SK-N-SH (cell line): ENCODE data around the gene HSD17B12. TPM values are rescaled to one million over a fixed set of nuclear protein-coding genes. Genes with fewer than 3 reads are reported as not detected.

Experiments
- CTCF ChIA-PET: fragments of 300-600, 350-600 bp; formaldehyde crosslinking; extraction: SDS; loops from one replicate; lab custom pipeline; 2021; lab: Yijun Ruan, JAX
- POLR2A ChIA-PET: fragments of 350-600 bp; sonication (Branson Sonifier 250); formaldehyde crosslinking; extraction: SDS; loops from one replicate; lab custom pipeline; 2020; ENCODE audit warnings: antibody characterized with exemption, inconsistent platforms; lab: Yijun Ruan, JAX
- DNase-seq: peaks from one replicate; pipeline ENCODE4 v3.0.0; 2012
- H2AFZ ChIP-seq: fragments of 200-600 bp; sonication (generic); 2 replicates; pipeline ENCODE4 v1.8.1; 2016; ENCODE audit warnings: antibody characterized with exemption, mild to moderate bottlenecking, low read depth
- H3F3A ChIP-seq: fragments of 200-600 bp; sonication (generic); replicated peaks from 2 replicates; pipeline ENCODE3; 2016; ENCODE audit warnings: antibody characterized with exemption, mild to moderate bottlenecking; ENCODE audit not compliant: insufficient read depth
- H3K27ac ChIP-seq, 2 experiments: fragments of 200-500 bp in 1 of 2; fragments of 200-600 bp in 1 of 2; sonication (Bioruptor generic) in 1 of 2; sonication (generic), shearing (Covaris generic) in 1 of 2; 2 replicates each; pipeline versions ENCODE4 v1.5.1 to v1.6.1; 2014 to 2016; ENCODE audit warnings: low read depth in 2 of 2, inconsistent platforms in 1 of 2, low read length in 1 of 2, mild to moderate bottlenecking in 1 of 2, mixed read lengths in 1 of 2
- H3K27me3 ChIP-seq: fragments of 200-600 bp; sonication (generic), shearing (Covaris generic); 2 replicates; pipeline ENCODE4 v1.6.1; 2016; ENCODE audit warnings: mixed run types; ENCODE audit not compliant: insufficient read depth
- H3K36me3 ChIP-seq, 2 experiments: fragments of 200-500 bp in 1 of 2; fragments of 200-600 bp in 1 of 2; sonication (Bioruptor generic) in 1 of 2; sonication (generic) in 1 of 2; replicated peaks in 1 of 2; 2 replicates each; pipeline versions ENCODE3 to v1.5.1; 2014 to 2016; ENCODE audit warnings: low read length in 1 of 2, mild to moderate bottlenecking in 1 of 2; ENCODE audit not compliant: insufficient read depth in 2 of 2, control insufficient read depth in 1 of 2
- H3K4me1 ChIP-seq, 2 experiments: fragments of 200-500 bp in 1 of 2; fragments of 200-600 bp in 1 of 2; sonication (Bioruptor generic) in 1 of 2; sonication (generic), shearing (Covaris generic) in 1 of 2; 2 replicates each; pipeline versions ENCODE4 v1.5.1 to v1.6.1; 2014 to 2016; ENCODE audit warnings: low read depth in 1 of 2, low read length in 1 of 2, mixed run types in 1 of 2; ENCODE audit not compliant: insufficient read depth in 2 of 2, control insufficient read depth in 1 of 2
- H3K4me2 ChIP-seq: fragments of 200-600 bp; sonication (generic), shearing (Covaris generic); 2 replicates; pipeline ENCODE4 v1.6.1; 2017; ENCODE audit warnings: mixed run types
- H3K4me3 ChIP-seq, 2 experiments: fragments of 200-500 bp in 1 of 2; fragments of 200-600 bp in 1 of 2; sonication (Bioruptor generic) in 1 of 2; sonication (generic), shearing (Covaris generic) in 1 of 2; 2 replicates each; pipeline versions ENCODE4 v1.5.1 to v1.8.1; 2014 to 2016; ENCODE audit warnings: low read depth in 2 of 2, inconsistent platforms in 1 of 2, low read length in 1 of 2, mild to moderate bottlenecking in 1 of 2, mixed read lengths in 1 of 2, moderate library complexity in 1 of 2
- H3K79me2 ChIP-seq: fragments of 200-600 bp; sonication (generic); 2 replicates; pipeline ENCODE4 v1.8.1; 2017; ENCODE audit warnings: mild to moderate bottlenecking; ENCODE audit not compliant: insufficient read depth
- H3K9ac ChIP-seq: fragments of 200-600 bp; sonication (generic); 2 replicates; pipeline ENCODE4 v1.6.1; 2017; ENCODE audit warnings: mixed run types
- H3K9me2 ChIP-seq: fragments of 200-600 bp; sonication (generic); 2 replicates; pipeline ENCODE4 v1.6.1; 2017; ENCODE audit warnings: mixed run types
- H3K9me3 ChIP-seq: fragments of 200-600 bp; sonication (generic); 2 replicates; pipeline ENCODE4 v1.6.1; 2017; ENCODE audit warnings: mixed run types, mild to moderate bottlenecking, moderate library complexity
- H4K20me1 ChIP-seq: fragments of 200-600 bp; sonication (generic); 2 replicates; pipeline ENCODE4 v1.6.1; 2017; ENCODE audit warnings: mild to moderate bottlenecking, mixed run types; ENCODE audit not compliant: insufficient read depth
- CHD2 ChIP-seq: fragments of 150-350 bp; IDR thresholded peaks from 2 replicates; pipeline ENCODE4 v1.6.1; 2018; ENCODE audit warnings: low read length; ENCODE audit not compliant: partially characterized antibody
- ELF1 ChIP-seq: IDR thresholded peaks from 2 replicates; pipeline ENCODE4 v1.4.0; 2012
- EZH2phosphoT487 ChIP-seq: fragments of 200-600 bp; sonication (generic); IDR thresholded peaks from 2 replicates; pipeline ENCODE4 v1.6.1; 2017; ENCODE audit warnings: low read depth, mixed run types, mild to moderate bottlenecking, antibody characterized with exemption, moderate library complexity, borderline replicate concordance
- FOSL2 ChIP-seq: IDR thresholded peaks from 2 replicates; pipeline ENCODE4 v1.4.0; 2012; ENCODE audit warnings: low read depth, mild to moderate bottlenecking, moderate library complexity, borderline replicate concordance
- FOXJ3 ChIP-seq: sonication (generic); formaldehyde crosslinking; IDR thresholded peaks from 2 replicates; pipeline ENCODE4 v1.5.1; 2020; ENCODE audit warnings: mild to moderate bottlenecking, missing genetic modification reagents
- GABPA ChIP-seq: IDR thresholded peaks from 2 replicates; pipeline ENCODE4 v1.4.0; 2012; ENCODE audit warnings: low read depth, mild to moderate bottlenecking
- MXI1 ChIP-seq: IDR thresholded peaks from 2 replicates; pipeline ENCODE4 v1.6.1; 2012; ENCODE audit warnings: mild to moderate bottlenecking, low read depth, low read length, improper control_type of control experiment
- NFIC ChIP-seq: IDR thresholded peaks from 2 replicates; pipeline ENCODE4 v1.4.0; 2012; ENCODE audit warnings: borderline replicate concordance
- POLR2AphosphoS5 ChIP-seq: IDR thresholded peaks from 2 replicates; pipeline ENCODE4 v1.6.1; 2012; ENCODE audit warnings: low read depth, low read length
- RAD21 ChIP-seq: IDR thresholded peaks from 2 replicates; pipeline ENCODE4 v1.6.1; 2012; ENCODE audit warnings: mild to moderate bottlenecking, low read length
- RCOR1 ChIP-seq: fragments of 150-350 bp; IDR thresholded peaks from 2 replicates; pipeline ENCODE4 v1.6.1; 2017; ENCODE audit warnings: antibody characterized with exemption, low read length
- RXRA ChIP-seq: IDR thresholded peaks from 2 replicates; pipeline ENCODE4 v1.4.0; 2012; ENCODE audit warnings: low read depth, mild to moderate bottlenecking, borderline replicate concordance
- SIN3A ChIP-seq: IDR thresholded peaks from 2 replicates; pipeline ENCODE4 v1.6.1; 2012; ENCODE audit warnings: low read depth, mild to moderate bottlenecking, low read length, moderate library complexity, borderline replicate concordance
- TAF1 ChIP-seq: IDR thresholded peaks from 2 replicates; pipeline ENCODE4 v1.6.1; 2012; ENCODE audit warnings: low read depth, mild to moderate bottlenecking, low read length, moderate library complexity, borderline replicate concordance
- USF2 ChIP-seq: fragments of 150-350 bp; IDR thresholded peaks from 2 replicates; pipeline ENCODE4 v1.6.1; 2017; ENCODE audit warnings: antibody characterized with exemption, low read length, low read depth, borderline replicate concordance
- ZBTB33 ChIP-seq: IDR thresholded peaks from 2 replicates; pipeline ENCODE4 v1.4.0; 2012; ENCODE audit warnings: low read depth, borderline replicate concordance
- WGBS: methylation state at CpG from one replicate; pipeline ENCODE4 v1.1.6; 2017; ENCODE audit warnings: low lambda C conversion rate; 5-methylcytosine and 5-hydroxymethylcytosine counted together
- polyA plus RNA-seq, 3 experiments: library from polyadenylated mRNA; depleted of rRNA; stranded (reverse); fragments of >200 nt; gene quantifications; 2 replicates each; pipeline ENCODE4 v1.2.3, GENCODE V29; 2012
- TF ChIP-seq, protein P1 (sequence below): IDR thresholded peaks from 2 replicates; pipeline ENCODE4 v1.4.0; 2012; ENCODE audit warnings: low read depth
- TF ChIP-seq, protein P2 (sequence below): IDR thresholded peaks from 2 replicates; pipeline ENCODE4; 2012
- TF ChIP-seq, protein P3 (sequence below): IDR thresholded peaks from 2 replicates; pipeline ENCODE4 v1.4.0; 2012; ENCODE audit warnings: low read depth, borderline replicate concordance
- TF ChIP-seq, protein P4 (sequence below): IDR thresholded peaks from 2 replicates; pipeline ENCODE4 v1.6.1; 2012; ENCODE audit warnings: mild to moderate bottlenecking, low read depth, low read length, moderate library complexity

The HSD17B12 gene
- polyA plus RNA-seq, 1 of the 3 experiments (the other 2 are of a cell fraction) = 19.7 TPM

GRCh38 chr11:43832536-43832935, 152.0 kb downstream of the HSD17B12 start:
- DNase-seq = no peak

More at GRCh38 chr11:43832536-43832935, 152.0 kb downstream of the HSD17B12 start:
- Histone ChIP-seq H3K9ac (no peak overlapping the region), H3K4me3 (no peak overlapping the region)
- TF ChIP-seq ZBTB33 (no peak), POLR2AphosphoS5 (no peak), GABPA (no peak), RAD21 (no peak), RXRA (no peak), FOXJ3 (CRISPR knock-in tag) (no peak), NFIC (no peak), EZH2phosphoT487 (no peak), USF2 (no peak), MXI1 (no peak), ELF1 (no peak), TAF1 (no peak), RCOR1 (no peak), SIN3A (no peak), FOSL2 (no peak), CHD2 (no peak)
- TF ChIP-seq, protein P1, sequence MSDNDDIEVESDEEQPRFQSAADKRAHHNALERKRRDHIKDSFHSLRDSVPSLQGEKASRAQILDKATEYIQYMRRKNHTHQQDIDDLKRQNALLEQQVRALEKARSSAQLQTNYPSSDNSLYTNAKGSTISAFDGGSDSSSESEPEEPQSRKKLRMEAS = no peak
- TF ChIP-seq, protein P2, sequence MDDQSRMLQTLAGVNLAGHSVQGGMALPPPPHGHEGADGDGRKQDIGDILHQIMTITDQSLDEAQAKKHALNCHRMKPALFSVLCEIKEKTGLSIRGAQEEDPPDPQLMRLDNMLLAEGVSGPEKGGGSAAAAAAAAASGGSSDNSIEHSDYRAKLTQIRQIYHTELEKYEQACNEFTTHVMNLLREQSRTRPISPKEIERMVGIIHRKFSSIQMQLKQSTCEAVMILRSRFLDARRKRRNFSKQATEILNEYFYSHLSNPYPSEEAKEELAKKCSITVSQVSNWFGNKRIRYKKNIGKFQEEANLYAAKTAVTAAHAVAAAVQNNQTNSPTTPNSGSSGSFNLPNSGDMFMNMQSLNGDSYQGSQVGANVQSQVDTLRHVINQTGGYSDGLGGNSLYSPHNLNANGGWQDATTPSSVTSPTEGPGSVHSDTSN = no peak
- TF ChIP-seq, protein P3, sequence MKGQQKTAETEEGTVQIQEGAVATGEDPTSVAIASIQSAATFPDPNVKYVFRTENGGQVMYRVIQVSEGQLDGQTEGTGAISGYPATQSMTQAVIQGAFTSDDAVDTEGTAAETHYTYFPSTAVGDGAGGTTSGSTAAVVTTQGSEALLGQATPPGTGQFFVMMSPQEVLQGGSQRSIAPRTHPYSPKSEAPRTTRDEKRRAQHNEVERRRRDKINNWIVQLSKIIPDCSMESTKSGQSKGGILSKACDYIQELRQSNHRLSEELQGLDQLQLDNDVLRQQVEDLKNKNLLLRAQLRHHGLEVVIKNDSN = no peak
- TF ChIP-seq, protein P4, sequence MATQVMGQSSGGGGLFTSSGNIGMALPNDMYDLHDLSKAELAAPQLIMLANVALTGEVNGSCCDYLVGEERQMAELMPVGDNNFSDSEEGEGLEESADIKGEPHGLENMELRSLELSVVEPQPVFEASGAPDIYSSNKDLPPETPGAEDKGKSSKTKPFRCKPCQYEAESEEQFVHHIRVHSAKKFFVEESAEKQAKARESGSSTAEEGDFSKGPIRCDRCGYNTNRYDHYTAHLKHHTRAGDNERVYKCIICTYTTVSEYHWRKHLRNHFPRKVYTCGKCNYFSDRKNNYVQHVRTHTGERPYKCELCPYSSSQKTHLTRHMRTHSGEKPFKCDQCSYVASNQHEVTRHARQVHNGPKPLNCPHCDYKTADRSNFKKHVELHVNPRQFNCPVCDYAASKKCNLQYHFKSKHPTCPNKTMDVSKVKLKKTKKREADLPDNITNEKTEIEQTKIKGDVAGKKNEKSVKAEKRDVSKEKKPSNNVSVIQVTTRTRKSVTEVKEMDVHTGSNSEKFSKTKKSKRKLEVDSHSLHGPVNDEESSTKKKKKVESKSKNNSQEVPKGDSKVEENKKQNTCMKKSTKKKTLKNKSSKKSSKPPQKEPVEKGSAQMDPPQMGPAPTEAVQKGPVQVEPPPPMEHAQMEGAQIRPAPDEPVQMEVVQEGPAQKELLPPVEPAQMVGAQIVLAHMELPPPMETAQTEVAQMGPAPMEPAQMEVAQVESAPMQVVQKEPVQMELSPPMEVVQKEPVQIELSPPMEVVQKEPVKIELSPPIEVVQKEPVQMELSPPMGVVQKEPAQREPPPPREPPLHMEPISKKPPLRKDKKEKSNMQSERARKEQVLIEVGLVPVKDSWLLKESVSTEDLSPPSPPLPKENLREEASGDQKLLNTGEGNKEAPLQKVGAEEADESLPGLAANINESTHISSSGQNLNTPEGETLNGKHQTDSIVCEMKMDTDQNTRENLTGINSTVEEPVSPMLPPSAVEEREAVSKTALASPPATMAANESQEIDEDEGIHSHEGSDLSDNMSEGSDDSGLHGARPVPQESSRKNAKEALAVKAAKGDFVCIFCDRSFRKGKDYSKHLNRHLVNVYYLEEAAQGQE = no peak
- TF ChIP-seq, all 33 proteins: peak for 0
- Histone ChIP-seq H3F3A (peaks cover 10% of the 10 kb centered on the region), H3K36me3 (no peaks in the 10 kb centered on the region), H3K27me3 (no peaks in the 10 kb centered on the region), H3K27ac (no peak overlapping the region), H3K9me2 (no peaks in the 10 kb centered on the region), H3K4me1 (peaks cover 5 to 14% of the 10 kb centered on the region in 2 experiments; a peak in 3 of 4 replicates), H3K4me2 (no peak overlapping the region), H3K9me3 (no peaks in the 10 kb centered on the region), H3K79me2 (no peaks in the 10 kb centered on the region), H2AFZ (no peak overlapping the region), H4K20me1 (no peaks in the 10 kb centered on the region)
- POLR2A ChIA-PET = no interaction called here
- CTCF ChIA-PET = interaction anchor here (1.1 to 16.8 kb wide), 4 partner anchors 7 to 263 kb away, joined by 3 to 337 read pairs (median 28); partner anchors contain the start of gene EXT2
- WGBS = 94% methylated on average over 4 of the region's 4 CpGs
